HG02610 (cell line): ENCODE results near the gene KLHL5.
A peak's percentile ranks its signal among the peaks of the same experiment; 100 is the strongest.
"Not testable (repeated sequence)": the region's sequence is repeated elsewhere in the genome, so short reads cannot be mapped to it uniquely, and the experiment has no call there.

Experiments used
- ATAC-seq: cut with Tn5 transposase; IDR thresholded peaks from one replicate; pipeline ENCODE4 v1.9.1; 2021; ENCODE audit warnings: mild to moderate bottlenecking, moderate library complexity; ENCODE audit not compliant: unreplicated experiment

Gene KLHL5

DNA sequence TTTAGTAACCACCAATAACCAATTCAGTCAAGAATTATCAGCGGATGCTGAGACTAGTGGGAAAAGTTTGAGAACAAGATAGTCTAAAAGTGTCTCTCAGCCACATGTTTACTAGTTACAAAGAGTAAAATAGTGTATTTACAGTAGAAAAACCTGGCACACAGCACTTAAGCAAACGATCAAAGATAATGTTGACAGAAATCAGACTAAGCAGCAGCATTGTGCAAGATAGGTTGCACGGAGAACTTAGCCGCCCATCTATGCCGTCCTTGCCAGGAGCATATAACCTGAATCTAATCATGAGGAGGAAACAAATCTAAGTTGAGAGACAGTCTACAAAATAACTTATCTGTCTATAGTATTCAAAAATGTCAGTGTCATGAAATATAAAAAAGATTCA lies 35.3 kb downstream of the KLHL5 start:
- ATAC-seq = no peak

DNA sequence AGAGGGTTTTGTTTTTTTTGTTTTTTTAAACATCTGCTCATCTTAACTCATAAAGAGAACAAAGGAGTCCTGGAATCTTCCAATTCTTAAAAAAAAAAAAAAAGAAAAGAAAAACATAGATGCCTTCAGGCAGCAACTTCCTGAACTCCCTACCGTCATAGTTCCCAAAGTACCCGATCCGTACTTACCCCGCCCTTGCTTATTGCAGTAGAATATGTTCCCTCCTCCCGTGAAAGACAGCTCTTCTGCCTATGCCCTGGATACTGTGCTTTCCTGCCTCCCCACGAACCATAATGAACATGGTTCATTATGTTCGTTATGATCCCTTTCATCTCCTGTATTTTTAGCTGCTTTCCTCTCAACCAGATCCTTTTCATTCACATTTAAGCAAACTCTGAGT lies 40.3 kb downstream of the KLHL5 start:
- no peak for ATAC-seq

DNA sequence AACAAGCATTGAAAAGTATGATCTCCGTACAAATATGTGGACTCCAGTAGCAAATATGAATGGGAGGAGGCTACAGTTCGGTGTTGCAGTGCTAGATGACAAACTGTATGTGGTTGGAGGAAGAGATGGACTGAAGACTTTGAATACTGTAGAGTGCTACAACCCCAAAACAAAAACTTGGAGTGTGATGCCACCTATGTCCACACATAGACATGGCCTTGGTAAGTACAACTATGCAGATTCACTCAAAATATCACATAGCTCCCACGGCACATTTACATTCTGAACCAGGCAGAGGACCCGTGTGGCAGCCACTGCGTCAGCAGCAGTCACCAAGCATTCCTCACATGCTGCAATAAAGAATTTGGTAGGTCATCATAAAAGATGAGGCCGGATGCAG lies 41.3 kb downstream of the KLHL5 start:
- no peak for ATAC-seq

DNA sequence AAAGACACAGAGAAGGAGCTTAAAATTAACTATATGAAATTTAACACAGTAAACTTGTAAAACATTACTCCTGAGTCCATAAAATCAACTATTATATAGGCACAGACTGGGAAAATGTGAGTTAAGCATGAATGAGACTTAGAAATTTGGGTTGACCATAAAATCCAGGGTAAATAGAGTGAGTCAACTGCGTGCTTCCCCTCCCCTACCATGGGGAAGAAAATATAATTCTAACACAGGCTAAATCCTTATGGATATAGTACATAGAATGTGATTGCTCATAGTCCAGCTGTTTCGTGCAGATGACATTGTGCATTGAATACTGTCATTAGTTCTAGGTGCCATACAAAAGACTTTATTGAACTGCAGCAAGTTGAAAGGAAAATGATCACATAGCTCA lies 42.2 kb downstream of the KLHL5 start:
- ATAC-seq = no peak

DNA sequence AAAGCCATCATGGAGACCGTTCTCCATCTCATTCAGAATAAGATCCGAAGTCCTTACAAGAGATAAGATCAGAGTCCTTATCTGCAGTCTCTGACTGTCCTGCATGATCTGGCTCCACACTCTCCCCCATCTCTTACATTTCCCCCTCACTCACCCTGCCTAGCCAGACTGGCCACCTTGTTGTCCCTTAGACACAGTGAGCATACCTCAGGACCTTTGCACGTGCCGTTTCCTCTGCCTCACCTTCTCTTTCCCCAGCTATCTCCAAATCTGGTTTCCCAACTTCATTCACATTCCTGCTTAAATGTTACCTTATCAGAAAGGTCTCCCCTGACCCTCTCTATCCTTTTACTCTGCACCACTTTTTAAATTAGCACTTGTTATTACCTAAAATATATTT lies 44.0 kb downstream of the KLHL5 start:
- no peak for ATAC-seq

DNA sequence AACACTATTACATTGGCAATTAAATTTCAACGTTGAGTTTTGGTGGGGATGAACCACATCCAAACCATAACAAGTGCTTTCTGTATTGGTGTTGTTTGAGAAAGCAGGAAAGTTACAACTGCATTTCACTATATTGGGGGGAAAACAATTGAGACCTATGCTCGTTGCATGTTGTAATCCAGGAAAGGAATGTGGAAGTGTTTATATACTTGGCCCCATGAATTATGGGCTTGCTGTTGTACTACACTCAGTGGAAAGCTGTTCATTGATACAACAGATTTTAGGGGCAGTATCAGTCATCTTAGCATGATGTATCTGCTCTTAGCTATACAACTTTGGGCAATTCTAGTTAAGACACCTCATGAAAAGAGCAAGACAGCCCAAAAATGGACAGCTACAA lies 52.4 kb downstream of the KLHL5 start:
- ATAC-seq = no peak

DNA sequence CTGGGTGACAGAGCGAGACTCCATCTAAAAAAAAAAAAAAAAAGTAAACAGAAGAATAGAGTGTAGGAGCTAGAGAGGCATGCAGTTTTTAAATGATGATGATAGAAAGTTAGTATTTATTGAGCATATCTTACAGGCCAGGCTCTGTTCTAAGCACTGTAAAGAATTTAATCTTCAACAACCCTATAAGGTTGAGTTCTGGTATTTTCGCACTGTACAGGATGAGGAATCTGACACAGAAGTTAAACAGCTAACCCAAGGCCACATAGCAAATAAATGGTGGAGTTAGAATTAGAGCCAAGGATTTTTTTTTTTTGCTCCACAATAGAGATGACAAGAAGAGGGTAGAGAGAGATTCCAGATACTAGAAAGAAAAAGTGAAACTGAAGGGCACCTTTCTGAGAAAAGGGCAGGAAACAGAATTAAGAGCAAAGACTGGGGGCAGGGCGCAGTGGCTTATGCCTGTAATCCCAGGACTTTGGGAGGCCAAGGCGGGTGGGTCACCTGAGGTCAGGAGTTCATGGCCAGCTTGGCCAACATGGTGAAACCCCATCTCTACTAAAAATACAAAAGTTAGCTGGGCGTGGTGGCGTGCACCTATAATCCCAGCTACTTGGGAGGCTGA lies 56.1 kb downstream of the KLHL5 start:
- ATAC-seq = no peak

DNA sequence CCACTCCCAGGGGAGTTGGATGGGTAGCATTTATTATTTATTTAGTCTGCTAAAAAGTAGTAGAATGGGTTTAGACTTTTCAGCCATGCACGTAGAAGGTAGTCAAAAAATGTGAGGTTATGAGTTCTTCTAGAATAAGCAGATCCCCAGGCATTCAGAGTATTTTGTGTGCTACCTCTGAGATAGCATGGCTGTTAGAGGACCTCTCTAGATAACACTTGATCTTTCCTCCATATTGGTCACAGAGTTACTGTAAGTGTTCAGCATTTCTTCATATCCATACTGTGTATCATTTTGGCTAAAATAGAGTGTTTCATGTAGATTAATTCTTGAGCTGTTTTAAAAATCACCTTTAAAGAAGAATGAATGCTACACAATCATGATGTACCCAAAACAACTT lies 58.4 kb downstream of the KLHL5 start:
- no peak for ATAC-seq

DNA sequence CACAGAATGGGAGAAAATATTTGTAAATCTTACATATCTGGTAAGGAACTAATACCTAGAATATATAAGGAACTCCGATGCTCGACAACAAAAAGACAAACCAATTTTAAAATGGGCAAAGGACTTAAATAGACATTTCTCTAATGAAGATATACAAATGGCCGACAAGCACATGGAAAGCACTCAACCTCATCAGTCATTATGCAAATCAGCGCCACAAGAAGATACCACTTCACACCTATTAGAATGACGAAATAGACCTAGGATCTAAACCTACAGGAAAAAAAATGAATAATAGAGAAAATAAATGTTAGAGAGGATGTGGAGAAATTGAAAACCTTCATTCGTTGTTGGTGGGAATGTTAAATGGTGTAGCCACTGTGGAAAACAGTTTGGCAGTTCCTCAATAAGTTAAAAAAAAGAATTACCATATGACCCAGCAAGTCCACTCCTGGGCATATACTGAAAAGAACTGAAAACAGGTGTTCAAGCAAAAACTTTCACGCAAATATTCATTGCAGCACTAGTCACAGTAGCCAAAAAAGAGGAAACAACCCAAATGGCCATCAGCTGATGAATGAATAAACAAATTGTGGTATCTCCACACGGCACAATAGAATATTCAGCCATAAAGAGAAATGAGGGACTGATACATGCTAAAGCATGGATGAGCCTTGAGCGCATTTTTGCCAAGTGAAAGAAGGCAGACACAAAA lies 63.0 kb downstream of the KLHL5 start:
- peak; percentile 49 for ATAC-seq

DNA sequence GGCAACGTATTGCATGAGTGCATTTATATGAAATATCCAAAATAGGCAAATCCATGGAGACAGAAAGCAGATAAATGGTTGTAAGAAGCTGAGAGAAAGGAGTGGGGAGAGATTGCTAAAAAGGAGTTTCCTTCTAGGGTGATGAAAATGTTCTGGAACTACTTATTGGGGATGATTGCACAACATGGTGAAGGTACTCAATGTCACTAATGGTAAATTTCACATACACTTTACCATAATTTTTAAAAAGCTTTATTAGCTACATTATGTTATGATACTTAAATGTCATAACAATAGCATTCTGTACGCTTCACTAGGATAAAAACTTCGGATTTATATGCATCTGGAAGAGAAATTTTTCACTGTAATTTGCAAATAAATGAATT lies 63.6 kb downstream of the KLHL5 start:
- ATAC-seq = no peak

DNA sequence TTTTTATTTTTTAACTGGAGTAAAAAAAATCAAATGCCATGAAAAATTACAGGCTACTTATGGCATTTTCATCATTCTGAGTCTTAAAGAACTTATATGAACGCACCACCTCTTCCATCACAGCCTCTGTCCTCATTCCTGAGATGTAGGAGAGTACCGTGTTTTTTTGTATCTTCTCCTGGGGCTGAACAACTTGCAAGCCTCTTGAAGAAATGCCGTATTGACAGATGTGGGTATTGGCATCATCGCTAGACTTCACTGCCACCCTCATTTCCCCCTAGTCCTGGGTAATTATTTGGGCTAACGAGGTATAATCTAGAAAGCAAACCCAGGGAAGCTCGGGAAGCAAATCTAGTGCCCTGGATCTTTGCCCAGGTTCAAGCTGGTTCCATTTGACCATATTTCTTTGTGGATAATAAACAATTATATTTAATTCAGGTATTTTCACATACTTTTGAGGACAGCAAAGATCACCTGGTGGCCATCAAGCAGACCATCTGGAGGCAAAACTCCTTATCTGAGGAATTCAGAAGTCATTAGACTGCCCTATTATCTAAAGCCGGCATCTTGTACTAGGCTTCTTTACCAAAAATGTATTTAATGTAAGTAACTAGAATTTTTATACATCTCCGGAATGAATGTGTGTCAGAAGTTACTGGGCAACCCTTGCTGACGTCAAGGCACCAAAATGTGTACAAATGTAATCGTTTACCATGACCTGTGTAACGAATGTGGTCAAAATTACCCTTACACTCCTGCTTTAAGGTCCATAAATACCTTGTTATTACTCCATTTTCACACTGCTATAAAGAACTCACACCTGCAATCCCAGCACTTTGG lies 64.4 kb downstream of the KLHL5 start:
- ATAC-seq = no peak

DNA sequence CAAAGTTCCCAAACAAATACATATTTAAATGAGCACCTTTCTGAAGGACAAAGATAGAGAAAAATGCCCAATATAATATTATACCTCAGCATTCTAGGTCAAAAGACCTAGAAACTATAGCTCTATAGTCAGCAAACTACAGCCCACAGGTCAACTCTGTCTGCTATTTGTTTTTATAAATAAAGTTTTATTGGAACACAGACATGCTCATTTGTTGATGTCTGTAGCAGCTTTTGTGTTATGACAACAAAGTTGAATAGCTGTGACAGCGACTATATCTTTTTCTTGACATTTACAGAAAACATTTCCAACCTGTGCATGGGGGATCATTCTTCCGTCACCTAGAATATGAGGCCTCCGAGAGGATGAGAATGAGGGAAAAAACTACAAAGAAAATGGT lies 71.6 kb downstream of the KLHL5 start:
- ATAC-seq = no peak

DNA sequence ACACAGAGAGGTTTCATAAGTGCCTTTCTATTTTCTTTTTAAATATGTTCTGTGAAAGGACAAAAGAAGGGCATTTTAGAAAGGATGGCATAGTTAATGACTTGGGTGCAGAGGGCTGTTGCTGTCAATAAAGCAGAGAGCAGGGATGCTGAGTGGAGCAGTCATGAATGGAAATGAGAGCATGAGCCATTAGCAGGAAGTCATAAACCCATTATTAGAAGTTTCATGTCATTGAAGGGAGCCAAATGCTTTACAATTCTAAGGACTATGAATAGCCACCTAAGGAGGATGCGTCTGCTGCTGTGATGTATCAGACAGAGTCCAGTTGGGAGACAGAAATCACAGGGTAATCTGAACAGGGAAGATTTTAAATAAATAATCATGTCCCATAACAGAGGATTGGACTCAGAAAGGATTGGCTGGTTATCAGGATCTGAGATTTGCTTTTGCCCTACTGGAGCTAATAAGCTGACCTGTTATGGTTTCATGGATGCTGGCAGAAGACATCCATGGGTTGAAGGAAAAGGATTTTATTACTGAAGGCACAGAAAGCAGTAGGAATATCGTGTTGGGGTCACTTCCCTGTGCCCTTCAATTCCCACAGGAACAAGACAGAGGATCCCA lies 72.8 kb downstream of the KLHL5 start:
- no peak for ATAC-seq

DNA sequence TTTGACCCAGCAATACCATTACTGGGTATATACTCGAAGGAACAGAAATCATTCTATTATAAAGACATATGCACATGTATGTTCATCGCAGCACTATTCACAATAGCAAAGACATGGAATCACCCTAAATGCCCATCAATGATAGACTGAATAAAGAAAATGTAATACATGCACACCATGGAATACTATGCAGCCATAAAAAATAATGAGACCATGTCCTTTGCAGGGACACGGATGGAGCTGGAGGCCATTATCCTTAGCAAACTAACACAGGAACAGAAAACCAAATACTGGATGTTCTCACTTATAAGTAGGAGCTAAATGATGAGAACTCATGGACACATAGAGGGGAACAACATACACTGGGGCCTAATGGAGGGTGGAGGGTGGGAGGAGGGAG lies 76.2 kb downstream of the KLHL5 start:
- ATAC-seq = not testable (repeated sequence)

DNA sequence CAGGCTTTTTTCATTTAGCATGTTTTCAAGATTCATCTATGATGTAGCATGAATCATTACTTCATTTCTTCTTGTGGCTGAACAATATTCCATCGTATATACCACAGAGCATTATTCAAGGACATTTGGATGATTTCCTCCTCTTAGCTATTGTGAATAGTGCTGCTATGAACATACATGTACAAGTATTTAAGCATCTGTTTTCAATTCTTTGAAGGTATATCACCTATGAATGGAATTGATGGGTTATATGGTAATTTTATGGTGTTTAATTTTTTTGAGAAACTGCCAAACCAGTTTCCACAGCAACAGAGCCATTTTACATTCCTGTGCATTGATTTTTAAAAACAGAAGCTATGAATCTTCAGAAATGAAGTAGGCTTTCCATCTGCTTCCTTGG lies 84.2 kb downstream of the KLHL5 start:
- no peak for ATAC-seq

DNA sequence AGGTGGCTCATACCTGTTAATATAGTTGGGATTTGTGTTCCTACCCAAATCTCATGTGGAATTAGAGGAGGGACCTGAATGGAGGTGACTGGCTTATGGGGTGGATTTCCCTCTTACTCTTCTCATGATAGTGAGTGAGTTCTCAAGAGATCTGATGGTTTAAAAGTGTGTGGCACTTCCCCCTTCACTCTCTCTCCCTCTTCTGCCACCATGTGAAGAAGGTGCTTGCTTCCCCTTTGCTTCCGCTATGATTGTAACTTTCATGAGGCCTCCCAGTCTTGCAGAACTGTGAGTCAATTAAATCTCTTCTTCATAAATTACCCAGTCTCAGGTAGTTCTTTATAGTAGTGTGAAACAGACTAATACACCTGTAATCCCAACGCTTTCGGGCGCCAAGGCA lies 92.0 kb downstream of the KLHL5 start:
- no peak for ATAC-seq

DNA sequence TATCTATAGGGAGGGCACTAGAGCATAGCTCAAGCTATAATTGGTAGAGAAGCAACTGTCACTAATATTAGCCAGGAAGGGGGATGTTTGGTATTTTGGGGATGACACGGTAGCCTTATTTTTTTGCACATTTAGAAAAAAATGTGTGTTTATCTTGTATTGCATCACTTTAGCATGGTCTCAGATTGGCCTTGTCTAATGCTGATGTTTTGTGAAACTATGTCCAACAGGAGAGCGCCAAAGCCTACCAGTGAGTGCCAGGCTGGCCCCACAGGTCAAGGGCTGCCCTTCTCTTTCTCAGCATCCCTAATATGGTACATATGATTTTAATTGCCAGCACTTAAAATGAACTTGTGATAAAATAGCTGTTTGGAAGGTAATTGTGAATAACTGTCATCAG lies 95.5 kb downstream of the KLHL5 start:
- ATAC-seq = no peak

DNA sequence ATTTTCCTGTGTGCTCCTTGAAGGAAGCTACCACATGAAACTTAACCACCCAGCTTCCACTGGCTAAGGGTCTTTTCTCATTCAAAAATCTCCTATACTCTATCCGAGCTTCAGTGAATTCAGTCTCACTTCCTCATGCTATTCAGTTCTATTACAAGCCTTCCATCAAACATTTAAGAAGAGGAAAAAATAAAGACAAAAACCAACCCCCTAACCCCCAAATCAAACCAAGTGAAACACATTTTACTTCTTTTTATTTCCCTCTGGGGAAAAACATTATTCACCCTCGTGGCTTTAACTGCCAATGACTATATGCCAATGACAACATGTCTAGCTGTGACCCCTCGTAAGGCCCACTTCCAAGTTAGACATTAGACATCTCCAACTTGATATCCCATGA lies 104.1 kb downstream of the KLHL5 start:
- ATAC-seq = no peak

DNA sequence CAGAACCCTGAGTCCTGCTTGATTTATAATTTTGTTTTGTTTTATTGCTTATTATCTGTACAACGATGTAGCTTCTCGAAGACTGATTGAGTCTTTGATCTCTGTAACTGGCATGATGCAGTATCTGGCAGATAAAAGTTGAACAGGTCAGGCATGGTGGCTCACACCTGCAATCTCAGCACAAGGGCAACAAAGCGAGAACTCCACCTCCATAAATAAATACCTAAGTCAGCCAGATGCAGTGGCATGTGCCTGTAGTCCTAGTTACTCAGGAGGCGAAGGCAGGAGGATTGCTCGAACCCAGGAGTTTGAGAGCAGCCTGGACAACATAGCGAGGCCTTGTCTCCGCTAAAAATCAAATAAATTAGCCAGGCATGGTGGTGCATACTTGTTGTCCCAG lies 104.6 kb downstream of the KLHL5 start:
- ATAC-seq = no peak

DNA sequence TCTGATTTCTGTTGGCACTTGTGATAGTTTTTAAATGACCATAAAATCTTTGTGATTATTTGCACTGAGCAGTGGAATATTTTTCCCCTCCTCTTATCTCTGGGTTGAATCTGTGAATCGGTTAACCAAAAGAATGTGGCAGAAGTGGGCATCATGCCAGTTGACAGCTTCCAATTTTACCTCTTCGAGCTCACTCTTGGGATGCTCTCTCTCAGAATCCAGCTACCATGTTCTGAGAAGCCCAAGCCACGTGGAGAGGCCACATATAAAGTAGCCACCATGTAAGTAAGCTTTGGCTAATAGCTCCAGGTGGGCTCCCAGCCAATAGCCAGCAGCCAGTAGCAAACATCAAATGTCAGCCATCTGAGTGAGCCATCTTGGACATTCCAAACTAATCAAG lies 107.4 kb downstream of the KLHL5 start:
- ATAC-seq = no peak

DNA sequence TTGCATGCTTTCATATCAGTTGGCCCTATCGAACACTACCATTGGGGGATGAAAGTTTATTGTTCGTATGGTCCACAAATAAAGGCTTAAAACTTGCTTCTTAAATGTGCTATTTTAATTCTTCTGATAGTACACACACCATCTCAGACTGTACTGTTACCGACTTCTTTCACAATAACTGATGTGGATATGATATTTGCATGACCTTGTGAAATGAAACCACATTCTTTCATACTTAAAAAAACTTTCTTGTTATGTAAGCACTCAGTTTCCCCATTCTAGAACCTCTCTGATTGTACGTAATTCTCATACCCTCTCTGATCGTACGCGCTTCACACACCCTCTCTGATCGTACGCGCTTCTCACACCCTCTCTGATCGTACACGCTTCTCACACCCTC lies 108.3 kb downstream of the KLHL5 start:
- no peak for ATAC-seq
